A673 (cell line): ENCODE data around the gene SDHC.
"Not testable (repeated sequence)": the region's sequence is repeated elsewhere in the genome, so short reads cannot be mapped to it uniquely, and the experiment has no call there.

Experiments
- EZH2 ChIP-seq: fragments of 200-600 bp; sonication (generic); IDR thresholded peaks from 2 replicates; pipeline ENCODE4 v1.6.1; 2017; ENCODE audit warnings: borderline replicate concordance, low read depth, mild to moderate bottlenecking, mixed read lengths, antibody characterized with exemption, low read length; ENCODE audit not compliant: poor library complexity, severe bottlenecking
- TF ChIP-seq, protein P1 (sequence below): fragments of 300-800, 200-600 bp; sonication (generic); conservative IDR thresholded peaks from 2 replicates; pipeline ENCODE4 v1.5.1; 2017; ENCODE audit warnings: low read depth, mild to moderate bottlenecking, antibody characterized with exemption, low read length, moderate library complexity, mixed read lengths

DNA sequence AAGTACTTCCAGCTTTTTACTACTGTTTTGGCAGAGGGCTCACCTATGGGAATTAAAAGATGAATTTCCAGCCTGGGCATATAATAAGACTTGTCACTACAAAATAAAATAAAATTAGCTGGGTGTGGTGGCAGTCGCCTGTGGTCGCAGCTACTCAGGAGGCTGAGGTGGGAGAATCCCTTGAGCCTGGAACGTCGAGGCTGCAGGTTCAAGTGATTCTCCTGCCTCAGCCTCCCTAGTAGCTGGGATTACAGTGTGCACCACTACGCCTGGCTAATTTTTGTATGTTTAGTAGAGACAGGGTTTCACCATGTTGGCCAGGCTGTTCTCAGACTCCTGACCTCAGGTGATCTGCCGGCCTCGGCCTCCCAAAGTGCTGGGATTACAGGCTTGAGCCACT is 77.0 kb downstream of the SDHC start:
- TF ChIP-seq, protein P1, sequence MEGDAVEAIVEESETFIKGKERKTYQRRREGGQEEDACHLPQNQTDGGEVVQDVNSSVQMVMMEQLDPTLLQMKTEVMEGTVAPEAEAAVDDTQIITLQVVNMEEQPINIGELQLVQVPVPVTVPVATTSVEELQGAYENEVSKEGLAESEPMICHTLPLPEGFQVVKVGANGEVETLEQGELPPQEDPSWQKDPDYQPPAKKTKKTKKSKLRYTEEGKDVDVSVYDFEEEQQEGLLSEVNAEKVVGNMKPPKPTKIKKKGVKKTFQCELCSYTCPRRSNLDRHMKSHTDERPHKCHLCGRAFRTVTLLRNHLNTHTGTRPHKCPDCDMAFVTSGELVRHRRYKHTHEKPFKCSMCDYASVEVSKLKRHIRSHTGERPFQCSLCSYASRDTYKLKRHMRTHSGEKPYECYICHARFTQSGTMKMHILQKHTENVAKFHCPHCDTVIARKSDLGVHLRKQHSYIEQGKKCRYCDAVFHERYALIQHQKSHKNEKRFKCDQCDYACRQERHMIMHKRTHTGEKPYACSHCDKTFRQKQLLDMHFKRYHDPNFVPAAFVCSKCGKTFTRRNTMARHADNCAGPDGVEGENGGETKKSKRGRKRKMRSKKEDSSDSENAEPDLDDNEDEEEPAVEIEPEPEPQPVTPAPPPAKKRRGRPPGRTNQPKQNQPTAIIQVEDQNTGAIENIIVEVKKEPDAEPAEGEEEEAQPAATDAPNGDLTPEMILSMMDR = not testable (repeated sequence)
- not testable (repeated sequence) for TF ChIP-seq EZH2
